ENCODE results near the gene SIL1.

The SIL1 gene

DNA sequence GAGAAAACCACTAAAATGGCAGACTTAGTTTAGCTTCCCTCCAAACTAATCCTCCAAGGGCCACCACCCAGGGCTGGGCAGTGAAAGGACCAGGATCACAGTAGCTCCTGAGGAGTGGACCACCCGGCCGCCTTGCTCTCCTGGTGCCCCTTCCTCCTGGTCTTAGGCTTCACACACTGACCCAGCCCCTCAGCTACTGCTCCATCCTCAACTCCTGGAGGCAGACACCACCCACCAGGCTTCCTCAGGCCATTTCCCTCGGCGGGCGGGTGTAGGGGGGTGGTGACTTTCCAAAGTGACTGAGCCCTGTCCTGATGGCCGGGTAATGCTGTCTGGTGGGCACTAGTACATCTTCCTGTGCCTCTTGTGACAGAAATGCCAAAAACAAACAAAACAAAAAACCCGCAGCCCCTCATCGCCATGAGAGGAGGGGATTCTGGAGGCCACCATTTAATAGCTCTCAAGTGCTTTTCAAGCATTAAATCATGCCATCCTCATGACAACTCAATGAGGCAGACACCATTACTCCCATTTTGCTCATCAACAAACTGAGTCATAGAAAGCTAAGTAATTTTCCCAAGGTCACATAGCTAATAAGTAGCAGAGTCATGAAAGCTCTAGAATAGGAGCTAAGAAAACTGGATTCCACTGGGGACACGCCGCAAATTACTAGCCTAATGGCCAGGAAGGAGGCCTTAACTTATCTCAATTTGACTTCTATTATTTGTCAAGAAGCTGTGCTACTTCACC, 231.8 kb downstream of the SIL1 start:
- Mint-ChIP-seq H3K9me3 (no peaks in the 10 kb centered on the region), H3K27me3 (no peaks in the 10 kb centered on the region), H3K36me3 (ENCODE audit: low read depth) (no peaks in the 10 kb centered on the region), H3K4me3 (no peak overlapping the region), H3K27ac (no peak overlapping the region), H3K4me1 (no peaks in the 10 kb centered on the region)
- DNase-seq (no peak), ATAC-seq (no peak)

DNA sequence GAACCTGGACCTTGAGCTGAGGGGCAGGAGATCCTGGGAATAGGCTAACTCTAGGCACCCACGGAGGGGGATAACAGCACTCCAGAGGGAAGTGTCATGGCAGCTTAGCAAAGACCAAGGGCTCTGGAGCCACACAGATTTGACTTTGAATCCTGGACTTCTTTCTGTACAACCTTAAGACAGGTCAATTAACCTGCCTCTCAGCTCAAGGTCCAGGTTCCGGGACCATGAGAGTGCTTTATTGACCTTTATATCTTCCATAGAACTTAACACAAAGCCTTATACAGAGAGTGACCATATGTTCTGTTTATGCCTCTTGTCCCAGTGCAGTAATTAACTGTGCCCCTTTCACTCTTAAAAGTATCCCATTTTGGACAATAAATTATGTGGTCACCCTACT, 232.5 kb downstream of the SIL1 start:
- Mint-ChIP-seq H3K4me3 (no peak overlapping the region), H3K4me1 (no peaks in the 10 kb centered on the region), H3K9me3 (no peaks in the 10 kb centered on the region), H3K27ac (no peak overlapping the region), H3K27me3 (no peaks in the 10 kb centered on the region), H3K36me3 (ENCODE audit: low read depth) (no peaks in the 10 kb centered on the region)
- DNase-seq, result no peak
- no peak for ATAC-seq

DNA sequence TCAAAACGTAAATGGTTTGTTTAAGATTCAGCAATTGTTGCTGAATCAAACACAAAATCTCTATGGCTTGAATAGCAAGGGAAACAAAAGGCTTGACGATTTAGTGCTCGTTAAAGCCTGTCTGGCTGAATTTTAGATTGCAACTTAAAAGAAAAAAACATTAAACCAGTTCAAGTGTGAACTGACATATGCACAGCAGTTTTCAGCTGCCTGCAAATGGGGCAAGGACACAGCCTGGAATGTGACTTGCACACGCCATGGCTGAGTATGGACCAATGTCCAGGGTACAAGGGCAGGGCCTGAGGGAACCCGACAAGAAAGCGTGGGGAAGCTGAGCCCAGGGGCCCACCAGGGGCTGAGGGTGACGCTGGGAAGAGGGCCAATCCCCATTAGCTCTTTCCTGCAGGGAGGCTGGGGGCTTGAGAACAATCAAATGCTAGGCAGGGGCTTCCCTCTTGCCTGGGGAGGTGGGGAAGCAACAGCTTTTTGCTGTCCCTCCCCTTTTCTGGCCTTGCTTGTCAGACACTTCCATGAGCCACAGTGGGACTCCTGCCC, 233.4 kb downstream of the SIL1 start:
- no peak for ATAC-seq

DNA sequence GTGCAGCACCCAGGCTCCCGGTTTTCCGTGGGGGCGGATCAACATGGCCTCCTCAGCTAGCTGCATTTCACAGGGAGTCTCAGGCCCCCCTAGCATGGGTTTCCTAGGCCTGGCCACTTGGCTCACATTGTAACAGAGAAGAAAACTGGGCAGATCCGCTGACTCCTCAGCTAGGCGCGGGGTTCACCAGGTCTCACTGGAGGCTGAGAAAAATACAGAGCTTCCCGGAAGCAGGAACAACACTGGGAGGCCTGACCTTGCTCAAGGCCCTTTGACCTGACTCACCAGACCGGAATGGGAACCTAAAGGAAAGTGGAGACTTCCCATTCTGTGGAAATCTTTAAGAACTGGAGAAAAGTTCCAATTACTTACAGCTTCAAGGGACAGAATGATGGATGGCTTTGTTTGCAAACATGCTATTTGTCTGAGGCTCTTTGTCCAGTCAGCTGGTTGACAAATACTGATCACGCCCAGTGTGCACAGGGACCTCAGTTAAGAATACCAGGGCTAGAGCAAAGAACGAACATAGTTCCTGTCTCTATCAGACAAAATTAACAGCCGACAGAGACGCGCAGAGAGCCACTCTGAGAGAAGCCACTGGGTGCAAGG, 234.3 kb downstream of the SIL1 start:
- ATAC-seq, result no peak
- Mint-ChIP-seq H3K4me3 (no peak overlapping the region), H3K36me3 (ENCODE audit: low read depth) (no peaks in the 10 kb centered on the region), H3K27ac (no peak overlapping the region), H3K27me3 (no peaks in the 10 kb centered on the region), H3K4me1 (no peaks in the 10 kb centered on the region), H3K9me3 (no peaks in the 10 kb centered on the region)
- no peak for DNase-seq

More for the DNA sequence above, 233.4 kb downstream of the SIL1 start:
- no peak overlapping the region for H3K27ac Mint-ChIP-seq
- H3K36me3 Mint-ChIP-seq (ENCODE audit: low read depth), result no peaks in the 10 kb centered on the region
- no peaks in the 10 kb centered on the region for H3K9me3 Mint-ChIP-seq
- no peak for DNase-seq
- H3K4me1 Mint-ChIP-seq, result no peaks in the 10 kb centered on the region
- no peaks in the 10 kb centered on the region for H3K27me3 Mint-ChIP-seq
- H3K4me3 Mint-ChIP-seq, result no peak overlapping the region

DNA sequence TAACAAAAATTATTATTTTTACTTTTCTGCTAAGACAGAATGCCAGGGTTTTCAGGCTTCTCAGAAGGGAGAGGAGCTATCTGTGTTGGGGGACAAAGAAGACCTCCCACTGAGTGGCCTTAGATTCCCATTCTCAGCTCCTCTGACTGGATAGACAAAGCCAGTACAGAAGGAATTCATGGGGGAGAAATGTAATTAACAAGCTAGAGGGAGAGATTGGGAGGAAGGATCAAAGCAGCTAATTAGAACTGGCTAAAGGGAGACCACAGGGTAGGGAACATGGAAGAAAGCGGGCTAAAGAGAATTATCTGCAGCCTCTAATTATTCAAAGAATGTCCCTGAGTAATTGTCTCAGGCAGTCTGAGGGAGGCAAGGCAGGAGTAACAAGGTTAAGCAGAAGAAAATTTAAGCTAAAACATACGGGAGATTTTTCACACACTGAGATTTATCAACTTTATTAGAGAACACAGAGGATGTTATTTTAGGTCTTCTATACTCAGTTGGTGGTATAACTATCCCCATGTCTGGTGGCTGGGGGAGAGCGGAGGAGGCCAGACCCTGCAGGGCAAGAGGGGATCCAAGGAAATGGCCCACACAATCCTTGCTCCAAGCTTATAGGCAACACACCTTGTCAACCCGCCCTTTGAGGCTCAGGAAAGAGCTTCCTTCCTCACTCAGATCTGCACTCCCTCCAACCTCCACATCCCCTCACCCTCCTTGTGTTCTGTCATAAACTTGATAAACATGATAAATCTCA, 235.4 kb downstream of the SIL1 start:
- DNase-seq (no peak), ATAC-seq (no peak)
- no peaks in the 10 kb centered on the region for H3K9me3 Mint-ChIP-seq
- no peaks in the 10 kb centered on the region for H3K4me1 Mint-ChIP-seq
- H3K4me3 Mint-ChIP-seq, result no peak overlapping the region
- no peaks in the 10 kb centered on the region for H3K36me3 Mint-ChIP-seq (ENCODE audit: low read depth)
- no peak overlapping the region for H3K27ac Mint-ChIP-seq
- no peaks in the 10 kb centered on the region for H3K27me3 Mint-ChIP-seq

DNA sequence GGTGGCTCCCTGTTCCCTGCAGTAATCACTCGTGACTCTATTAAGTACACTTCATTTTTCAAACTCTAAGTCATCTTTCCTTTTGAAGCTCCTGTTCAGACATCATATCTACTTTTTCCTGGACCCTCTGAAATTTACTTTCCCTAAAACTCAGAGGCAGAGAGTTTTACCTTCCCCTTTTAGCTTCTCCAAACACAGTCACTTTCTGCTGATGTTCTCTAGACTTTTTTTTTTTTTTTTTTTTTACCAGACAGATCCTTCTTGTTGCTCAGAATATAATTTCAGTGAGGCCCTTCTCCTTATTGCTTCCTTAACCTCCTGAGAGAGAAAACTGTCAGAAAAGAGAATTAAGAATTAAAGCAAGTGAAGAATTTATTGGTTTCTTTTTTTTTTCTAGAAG, 236.4 kb downstream of the SIL1 start:
- Mint-ChIP-seq H3K27me3 (no peaks in the 10 kb centered on the region), H3K36me3 (ENCODE audit: low read depth) (no peaks in the 10 kb centered on the region), H3K9me3 (no peaks in the 10 kb centered on the region), H3K27ac (no peak overlapping the region), H3K4me1 (no peaks in the 10 kb centered on the region), H3K4me3 (no peak overlapping the region)
- DNase-seq, result no peak
- ATAC-seq, result no peak

DNA sequence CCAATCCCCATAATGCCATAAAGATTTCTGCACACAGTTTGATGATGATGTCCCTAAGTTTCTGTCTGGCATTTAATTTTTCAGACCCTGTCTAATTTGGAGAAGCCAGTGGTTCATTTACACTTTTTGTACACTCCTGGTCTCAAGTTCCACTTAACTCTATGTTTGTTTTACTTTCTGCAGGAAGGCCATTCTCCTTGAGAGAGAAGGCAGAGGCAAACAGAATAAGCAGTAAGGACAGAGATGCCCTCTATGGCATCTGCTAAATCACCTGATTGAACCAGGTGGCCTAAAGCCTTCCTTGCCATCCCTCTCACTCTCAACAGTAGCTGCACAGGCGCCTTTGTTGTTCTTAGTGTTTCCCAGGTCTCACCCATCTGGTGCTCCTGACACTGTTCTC, 236.9 kb downstream of the SIL1 start:
- no peak overlapping the region for H3K4me3 Mint-ChIP-seq
- no peak for DNase-seq
- no peaks in the 10 kb centered on the region for H3K36me3 Mint-ChIP-seq (ENCODE audit: low read depth)
- no peak overlapping the region for H3K27ac Mint-ChIP-seq
- no peak for ATAC-seq
- H3K4me1 Mint-ChIP-seq, result no peaks in the 10 kb centered on the region
- no peaks in the 10 kb centered on the region for H3K27me3 Mint-ChIP-seq
- no peaks in the 10 kb centered on the region for H3K9me3 Mint-ChIP-seq

DNA sequence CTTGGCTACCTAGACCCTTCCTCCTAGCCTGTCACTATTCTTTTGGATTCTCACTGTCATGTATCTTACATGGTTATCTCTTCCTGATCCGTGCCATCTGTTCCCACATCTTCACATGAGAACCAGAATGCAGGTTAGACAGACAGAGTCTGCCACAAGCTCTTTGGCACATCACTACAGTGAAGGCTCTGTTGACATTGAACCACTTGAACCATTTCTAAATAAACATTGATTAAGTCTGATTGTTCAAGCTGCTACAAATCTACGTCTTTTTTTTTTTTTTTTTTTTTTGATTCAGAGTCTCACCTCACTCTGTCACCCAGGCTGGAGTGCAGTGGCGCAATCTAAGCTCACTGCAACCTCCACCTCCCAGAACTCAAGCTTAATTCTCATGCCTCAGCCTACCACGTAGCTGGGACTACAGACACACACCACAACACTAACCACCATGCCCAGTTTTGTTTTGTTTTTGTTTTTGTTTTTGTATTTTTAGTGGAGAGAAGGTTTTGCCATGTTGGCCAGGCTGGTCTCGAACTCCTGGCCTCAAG, 237.9 kb downstream of the SIL1 start:
- ATAC-seq, result no peak
- Mint-ChIP-seq H3K27ac (no peak overlapping the region), H3K27me3 (no peaks in the 10 kb centered on the region), H3K36me3 (ENCODE audit: low read depth) (no peaks in the 10 kb centered on the region), H3K4me3 (no peak overlapping the region), H3K4me1 (no peaks in the 10 kb centered on the region), H3K9me3 (no peaks in the 10 kb centered on the region)
- no peak for DNase-seq

DNA sequence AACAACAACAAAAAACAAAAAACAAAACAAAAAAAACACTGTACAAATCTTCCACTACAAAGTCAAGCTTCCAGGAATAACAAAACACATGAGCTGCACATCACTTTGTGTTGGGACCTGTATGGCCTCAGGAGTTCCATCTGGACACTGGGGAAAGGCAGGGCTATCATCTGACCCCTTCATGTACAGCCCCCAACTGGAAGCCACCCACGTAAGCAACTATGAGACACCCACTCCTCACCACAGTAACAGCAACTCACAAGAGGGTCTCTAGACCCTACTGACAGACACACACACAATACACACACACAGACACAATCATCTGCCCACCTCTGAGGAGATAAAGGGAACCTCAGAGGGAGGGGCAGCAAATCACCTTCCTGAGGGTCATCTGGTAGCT, 241.4 kb downstream of the SIL1 start:
- Mint-ChIP-seq H3K4me3 (no peak overlapping the region), H3K27ac (no peak overlapping the region), H3K36me3 (ENCODE audit: low read depth) (no peaks in the 10 kb centered on the region), H3K9me3 (no peaks in the 10 kb centered on the region), H3K27me3 (no peaks in the 10 kb centered on the region), H3K4me1 (peaks cover 16% of the 10 kb centered on the region)
- no peak for ATAC-seq
- no peak for DNase-seq

DNA sequence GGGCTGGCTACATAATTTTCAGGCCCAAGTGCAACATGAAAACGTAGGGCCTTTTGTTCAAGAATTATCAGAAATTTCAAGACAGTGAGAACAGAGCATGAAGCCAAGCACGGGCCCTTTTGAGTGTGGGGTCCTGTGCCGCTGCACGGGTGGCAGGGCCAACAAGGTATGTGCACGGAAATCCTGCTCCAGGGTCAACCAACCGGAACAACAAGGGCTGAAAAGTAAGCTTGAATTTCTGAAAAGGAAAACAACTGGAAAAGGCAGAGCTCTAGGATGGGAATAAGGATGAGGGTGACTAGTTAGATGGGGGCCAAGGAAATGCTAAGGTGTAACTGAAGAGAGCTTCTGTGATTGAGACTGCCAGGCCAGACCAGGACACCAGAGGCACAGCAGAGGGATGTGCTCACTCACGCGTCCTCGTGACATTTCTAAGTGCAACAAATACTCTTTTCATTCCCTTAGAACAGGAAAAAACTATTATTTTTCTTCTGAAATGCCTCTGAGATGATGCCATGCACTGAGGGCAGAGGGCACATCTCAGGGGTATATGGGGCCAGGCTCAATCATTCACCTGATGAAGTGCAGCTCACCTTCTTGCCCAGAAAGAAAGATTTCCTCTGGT, 242.4 kb downstream of the SIL1 start:
- H3K27me3 Mint-ChIP-seq, result no peaks in the 10 kb centered on the region
- no peak overlapping the region for H3K27ac Mint-ChIP-seq

DNA sequence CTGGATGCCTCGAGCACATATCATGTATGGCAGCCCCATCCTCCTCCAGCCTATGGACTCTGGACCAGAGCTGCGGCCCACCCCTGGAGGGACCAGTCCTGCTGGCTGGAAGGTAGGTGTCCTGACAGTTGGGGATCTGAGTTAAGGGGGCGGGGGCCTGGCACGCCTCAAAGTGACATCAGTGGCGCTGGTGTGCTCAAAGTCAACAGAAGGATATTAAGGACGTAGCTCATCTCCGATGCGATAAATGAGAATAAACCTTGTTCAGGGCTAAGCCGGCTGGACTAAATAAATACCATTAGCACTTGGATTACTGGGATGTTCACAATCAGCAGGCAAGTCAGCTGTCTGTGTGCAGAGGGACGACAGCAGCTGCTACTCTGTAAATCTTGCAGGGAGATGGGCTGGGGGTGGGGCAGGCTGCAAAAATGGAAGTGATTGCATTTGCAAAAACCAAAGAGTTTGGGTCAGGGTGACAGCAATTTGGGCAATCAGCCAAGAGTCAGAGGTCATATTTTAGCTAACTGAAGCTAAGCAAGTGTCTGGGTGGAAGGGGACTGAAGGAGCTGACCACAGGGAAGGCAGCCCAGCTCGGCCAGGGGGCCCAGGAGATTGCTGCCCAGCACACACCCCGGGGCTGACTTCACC, 243.0 kb downstream of the SIL1 start:
- no peak overlapping the region for H3K27ac Mint-ChIP-seq
- H3K4me3 Mint-ChIP-seq, result no peak overlapping the region
- no peaks in the 10 kb centered on the region for H3K36me3 Mint-ChIP-seq (ENCODE audit: low read depth)
- no peaks in the 10 kb centered on the region for H3K27me3 Mint-ChIP-seq
- H3K4me1 Mint-ChIP-seq, result peaks cover 16% of the 10 kb centered on the region
- no peaks in the 10 kb centered on the region for H3K9me3 Mint-ChIP-seq
- no peak for DNase-seq
- ATAC-seq, result no peak

More for the DNA sequence above, 242.4 kb downstream of the SIL1 start:
- no peak for DNase-seq
- H3K4me1 Mint-ChIP-seq, result peaks cover 16% of the 10 kb centered on the region
- H3K36me3 Mint-ChIP-seq (ENCODE audit: low read depth), result no peaks in the 10 kb centered on the region
- no peaks in the 10 kb centered on the region for H3K9me3 Mint-ChIP-seq
- no peak for ATAC-seq
- no peak overlapping the region for H3K4me3 Mint-ChIP-seq

DNA sequence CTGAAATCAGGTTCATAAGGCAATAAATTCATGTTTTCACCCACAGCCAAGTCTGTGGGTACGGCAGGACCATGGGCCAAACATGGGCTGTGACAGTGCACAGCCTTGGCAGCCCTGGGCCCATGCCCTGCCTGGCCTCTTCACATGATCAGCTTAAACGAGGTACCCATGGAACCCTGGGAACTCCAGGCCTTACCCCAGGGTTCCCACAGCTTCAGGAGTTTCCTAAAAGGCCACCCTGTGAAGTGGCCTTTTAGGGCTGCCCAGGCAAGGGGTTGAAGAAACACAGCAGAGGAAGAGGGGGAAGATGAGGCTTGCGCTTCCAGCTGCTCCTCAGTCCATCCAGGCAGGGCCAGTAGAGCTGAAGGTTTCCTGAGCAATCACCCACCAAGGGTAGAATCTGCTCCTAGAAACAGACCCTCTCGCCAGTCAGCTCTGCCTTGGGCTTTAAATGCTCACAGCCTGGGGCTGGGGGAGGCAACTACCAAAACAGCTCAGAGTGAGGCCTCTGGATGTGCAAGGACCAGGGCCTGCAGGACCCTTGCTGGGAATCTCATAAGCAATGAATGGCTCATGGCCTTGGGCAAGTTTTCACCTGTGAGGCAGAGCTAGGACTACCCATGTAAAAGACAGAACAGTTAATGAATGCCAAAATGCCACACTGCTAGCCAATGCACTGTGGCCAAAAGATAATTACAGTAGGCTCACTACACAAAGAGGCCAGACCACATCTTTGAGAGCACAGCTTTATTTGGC, 243.7 kb downstream of the SIL1 start:
- ATAC-seq (no peak), DNase-seq (no peak)
- no peak overlapping the region for H3K4me3 Mint-ChIP-seq
- no peaks in the 10 kb centered on the region for H3K27me3 Mint-ChIP-seq
- H3K4me1 Mint-ChIP-seq, result peaks cover 16% of the 10 kb centered on the region
- no peaks in the 10 kb centered on the region for H3K36me3 Mint-ChIP-seq (ENCODE audit: low read depth)
- H3K9me3 Mint-ChIP-seq, result no peaks in the 10 kb centered on the region
- no peak overlapping the region for H3K27ac Mint-ChIP-seq

DNA sequence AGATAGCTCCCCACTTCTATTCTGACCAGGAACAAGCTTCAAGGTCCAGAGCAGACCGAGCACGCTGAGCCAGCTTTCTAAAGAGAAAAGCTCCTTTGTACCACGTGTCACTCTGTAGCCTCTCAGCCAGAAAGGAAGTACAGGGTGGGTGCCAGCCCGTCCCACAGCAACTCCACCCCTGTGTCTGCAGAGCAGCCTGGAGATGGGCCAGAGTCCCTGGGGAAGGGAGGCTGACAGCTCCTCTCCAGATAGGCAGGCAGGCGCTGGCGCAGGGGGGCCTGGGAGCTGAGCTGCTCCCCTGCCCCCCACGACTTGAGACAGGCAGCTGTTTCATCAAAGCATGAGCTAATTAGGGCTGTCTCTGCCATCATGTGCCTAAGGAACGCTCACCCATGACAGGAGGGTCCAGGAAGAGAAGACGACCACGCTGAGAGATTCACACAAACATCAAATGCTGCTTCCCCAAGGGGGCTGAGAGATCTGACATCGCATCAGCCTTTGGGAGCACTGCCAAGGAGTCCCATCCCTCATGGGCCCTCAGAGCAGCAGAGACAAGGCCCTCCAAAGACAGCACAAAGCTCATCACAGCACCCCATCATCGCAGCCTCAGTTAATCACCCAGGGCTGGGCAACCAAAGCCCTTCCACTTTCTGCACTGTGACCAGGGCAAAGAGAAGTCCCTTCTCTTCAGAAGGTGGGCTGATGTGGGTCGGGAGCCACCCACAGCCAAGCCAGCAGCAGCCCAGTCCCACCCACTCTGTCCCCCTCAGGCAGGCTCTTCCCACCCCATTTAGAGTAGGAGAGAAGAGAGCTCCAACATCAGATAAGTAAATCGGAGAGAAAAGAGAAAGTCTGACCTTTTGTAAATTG, 244.5 kb downstream of the SIL1 start:
- ATAC-seq (peak; percentile 73), DNase-seq (peak; percentile 19)
- Mint-ChIP-seq H3K4me3 (no peak overlapping the region), H3K9me3 (no peaks in the 10 kb centered on the region), H3K27ac (no peak overlapping the region), H3K27me3 (no peaks in the 10 kb centered on the region), H3K4me1 (peaks cover 16% of the 10 kb centered on the region), H3K36me3 (ENCODE audit: low read depth) (no peaks in the 10 kb centered on the region)

Measured in activated naive CD8-positive, alpha-beta T cell treated with anti-CD3 and anti-CD28 coated beads, Interleukin-2, amount 50 U/mL, for 24 hours (primary cell).